H1 (cell line): Measurements from ENCODE around the gene GPR162. TPM values are rescaled to one million over a fixed set of nuclear protein-coding genes. Genes with fewer than 3 reads are reported as not detected.

Experiments used
- BACH1 ChIP-seq: IDR thresholded peaks from 2 replicates; pipeline ENCODE4 v1.6.1; 2012; ENCODE audit warnings: low read length, improper control_type of control experiment
- BRCA1 ChIP-seq: IDR thresholded peaks from 2 replicates; pipeline ENCODE4 v1.6.1; 2012; ENCODE audit warnings: low read depth, low read length, improper control_type of control experiment
- CBX5 ChIP-seq: fragments of 300-800, 300-1000 bp; sonication (generic); IDR thresholded peaks from 2 replicates; pipeline ENCODE4 v1.7.1; 2016; ENCODE audit warnings: antibody characterized with exemption, low read length, low read depth
- CEBPB ChIP-seq: IDR thresholded peaks from 2 replicates; pipeline ENCODE4 v1.6.1; 2012; ENCODE audit warnings: low read depth, low read length
- CREB1 ChIP-seq: IDR thresholded peaks from 2 replicates; pipeline ENCODE4 v1.6.1; 2012; ENCODE audit warnings: inconsistent platforms
- FOSL1 ChIP-seq: IDR thresholded peaks from 2 replicates; pipeline ENCODE4 v1.6.1; 2011; ENCODE audit warnings: mild to moderate bottlenecking, low read depth, low read length, moderate library complexity; ENCODE audit not compliant: insufficient read depth
- GTF2F1 ChIP-seq: IDR thresholded peaks from 2 replicates; pipeline ENCODE4 v1.6.1; 2012; ENCODE audit warnings: low read depth, low read length, improper control_type of control experiment, borderline replicate concordance
- KDM4A ChIP-seq: IDR thresholded peaks from one replicate; pipeline ENCODE4 v1.7.1; 2012; ENCODE audit warnings: low read depth, mild to moderate bottlenecking, moderate library complexity, low read length, inconsistent platforms; ENCODE audit not compliant: severe bottlenecking
- MAFK ChIP-seq: IDR thresholded peaks from 2 replicates; pipeline ENCODE4 v1.6.1; 2012; ENCODE audit warnings: low read depth, mild to moderate bottlenecking, improper control_type of control experiment, low read length
- PHF8 ChIP-seq: fragments of 200-600 bp; sonication (generic); conservative IDR thresholded peaks from 2 replicates; pipeline ENCODE4 v1.7.1; 2012; ENCODE audit warnings: low read depth, mild to moderate bottlenecking, inconsistent platforms, low read length, moderate library complexity
- POU5F1 ChIP-seq: IDR thresholded peaks from 2 replicates; pipeline ENCODE4 v1.6.1; 2011; ENCODE audit warnings: low read depth, mild to moderate bottlenecking, low read length, moderate library complexity
- RNF2 ChIP-seq: fragments of 200-900, 300-1000 bp; sonication (generic); IDR thresholded peaks from 2 replicates; pipeline ENCODE4 v1.7.1; 2016; ENCODE audit warnings: borderline replicate concordance, low read depth, mild to moderate bottlenecking, antibody characterized with exemption, low read length; ENCODE audit not compliant: poor library complexity, severe bottlenecking; ENCODE audit errors: missing control alignments
- SAP30 ChIP-seq: fragments of 300-600 bp; sonication (generic); IDR thresholded peaks from 2 replicates; pipeline ENCODE4 v1.7.1; 2012; ENCODE audit warnings: low read length, moderate library complexity, mild to moderate bottlenecking, inconsistent platforms; ENCODE audit not compliant: insufficient read depth, insufficient replicate concordance
- SIX5 ChIP-seq: IDR thresholded peaks from 2 replicates; pipeline ENCODE4 v1.6.1; 2011; ENCODE audit warnings: mild to moderate bottlenecking, low read depth, low read length
- SP4 ChIP-seq: IDR thresholded peaks from 2 replicates; pipeline ENCODE4 v1.6.1; 2012; ENCODE audit warnings: low read length, inconsistent platforms
- SUZ12 ChIP-seq: fragments of 200-600 bp; sonication (generic); IDR thresholded peaks from 2 replicates; pipeline ENCODE4 v1.6.1; 2012; ENCODE audit warnings: mild to moderate bottlenecking, inconsistent platforms, low read length, moderate library complexity, mixed read lengths
- TCF12 ChIP-seq: IDR thresholded peaks from 2 replicates; pipeline ENCODE4 v1.6.1; 2011; ENCODE audit warnings: low read depth, mild to moderate bottlenecking, low read length
- polyA plus RNA-seq, 7 experiments: library from polyadenylated mRNA; depleted of rRNA in 3 of 7; stranded (reverse) in 5 of 7; unstranded in 2 of 7; fragments of >200 nt in 5 of 7; fragments of 200-250 nt in 2 of 7; gene quantifications; 1 replicate in 5 of 7; 2 replicates in 1 of 7; 4 replicates in 1 of 7; pipeline versions ENCODE4 v1.2.1 to v1.2.3, GENCODE V29; 2011 to 2013; ENCODE audit warnings: missing spikeins in 2 of 7, mixed read lengths in 2 of 7
- total RNA-seq: library from RNA; stranded (reverse); fragmentation: NEBNext Ultra II Directional; extraction: Animal tissue kit (Norgen Biotek cat#: 25700); gene quantifications from 2 replicates; pipeline ENCODE4 v1.2.1, GENCODE V29; 2021
- TF ChIP-seq, protein P1 (sequence below), 3 experiments: IDR thresholded peaks; 1 replicate in 2 of 3; 2 replicates in 1 of 3; pipeline versions ENCODE4 v1.5.1 to v1.6.1; 2011; ENCODE audit warnings: low read length in 3 of 3, mild to moderate bottlenecking in 3 of 3, inconsistent platforms in 2 of 3, low read depth in 1 of 3, moderate library complexity in 1 of 3; ENCODE audit not compliant: insufficient read depth in 1 of 3; ENCODE audit errors: control extremely low read depth in 1 of 3
- TF ChIP-seq, protein P2 (sequence below): IDR thresholded peaks from 2 replicates; pipeline ENCODE4 v1.6.1; 2012; ENCODE audit warnings: low read length, inconsistent platforms

The GPR162 gene
- total and polyA plus RNA-seq, 2 of the 8 experiments (the other 6 are each of a cell fraction or from before 2014, with no cell fraction given): 7.3 to 8.8 TPM

DNA sequence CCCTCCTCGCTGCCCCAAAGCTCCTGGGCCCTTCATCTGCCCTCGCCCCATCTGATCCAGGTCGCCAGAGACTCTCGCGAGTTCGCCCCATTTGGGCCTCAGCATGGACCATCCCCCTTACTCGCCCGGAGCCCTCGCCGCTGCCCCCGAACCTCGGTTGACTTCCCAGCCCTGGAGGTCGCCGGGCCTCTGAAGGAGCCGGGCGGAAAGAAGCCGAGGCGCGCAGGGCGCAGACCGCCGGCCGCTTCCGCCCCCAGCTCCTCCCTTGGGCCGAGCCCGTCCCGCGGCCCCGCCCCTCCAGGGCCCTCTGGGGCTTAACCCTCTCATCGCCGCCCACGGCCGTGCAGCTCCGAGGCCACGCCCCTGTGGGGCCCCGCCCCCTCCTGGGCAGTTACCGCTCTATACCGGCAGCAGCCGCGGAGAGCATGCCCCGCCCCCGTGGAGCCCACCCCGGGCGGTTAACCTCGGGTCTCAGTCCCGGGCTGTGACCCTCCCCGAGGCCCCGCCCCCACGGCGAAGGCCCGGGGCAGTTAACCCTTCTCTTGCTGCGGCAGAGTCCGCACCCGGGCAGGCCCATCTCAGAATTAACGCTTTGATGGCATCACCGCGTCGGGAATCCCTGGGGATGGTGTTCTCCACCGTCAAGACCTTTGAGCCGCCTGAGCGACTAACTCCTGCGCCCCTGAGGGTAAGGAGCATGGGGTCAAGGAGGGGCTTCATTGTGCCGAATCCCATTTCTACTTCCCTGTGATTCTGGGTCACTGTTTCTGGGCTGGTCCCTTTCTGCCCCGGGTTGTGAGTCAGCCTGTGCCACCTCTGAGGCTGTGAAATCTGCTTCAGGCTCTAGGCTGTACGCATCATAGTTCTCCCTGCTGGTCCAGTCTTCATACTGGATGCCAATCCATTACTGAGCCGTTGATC, 51.7 kb downstream of the GPR162 start, which contains the start of gene SPSB2 (continued):
- TF ChIP-seq, protein P1, sequence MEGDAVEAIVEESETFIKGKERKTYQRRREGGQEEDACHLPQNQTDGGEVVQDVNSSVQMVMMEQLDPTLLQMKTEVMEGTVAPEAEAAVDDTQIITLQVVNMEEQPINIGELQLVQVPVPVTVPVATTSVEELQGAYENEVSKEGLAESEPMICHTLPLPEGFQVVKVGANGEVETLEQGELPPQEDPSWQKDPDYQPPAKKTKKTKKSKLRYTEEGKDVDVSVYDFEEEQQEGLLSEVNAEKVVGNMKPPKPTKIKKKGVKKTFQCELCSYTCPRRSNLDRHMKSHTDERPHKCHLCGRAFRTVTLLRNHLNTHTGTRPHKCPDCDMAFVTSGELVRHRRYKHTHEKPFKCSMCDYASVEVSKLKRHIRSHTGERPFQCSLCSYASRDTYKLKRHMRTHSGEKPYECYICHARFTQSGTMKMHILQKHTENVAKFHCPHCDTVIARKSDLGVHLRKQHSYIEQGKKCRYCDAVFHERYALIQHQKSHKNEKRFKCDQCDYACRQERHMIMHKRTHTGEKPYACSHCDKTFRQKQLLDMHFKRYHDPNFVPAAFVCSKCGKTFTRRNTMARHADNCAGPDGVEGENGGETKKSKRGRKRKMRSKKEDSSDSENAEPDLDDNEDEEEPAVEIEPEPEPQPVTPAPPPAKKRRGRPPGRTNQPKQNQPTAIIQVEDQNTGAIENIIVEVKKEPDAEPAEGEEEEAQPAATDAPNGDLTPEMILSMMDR (IDR thresholded peaks at IDR 0.05; ENCODE audit: control extremely low read depth in 1 of 3, insufficient read depth in 1 of 3, low read depth in 1 of 3, low read length in 3 of 3): no peak
- TF ChIP-seq RNF2: no peak
- TF ChIP-seq CREB1: peak; percentile 68
- no peak for TF ChIP-seq SUZ12
- TF ChIP-seq PHF8: peak; percentile 20
- TF ChIP-seq, protein P2, sequence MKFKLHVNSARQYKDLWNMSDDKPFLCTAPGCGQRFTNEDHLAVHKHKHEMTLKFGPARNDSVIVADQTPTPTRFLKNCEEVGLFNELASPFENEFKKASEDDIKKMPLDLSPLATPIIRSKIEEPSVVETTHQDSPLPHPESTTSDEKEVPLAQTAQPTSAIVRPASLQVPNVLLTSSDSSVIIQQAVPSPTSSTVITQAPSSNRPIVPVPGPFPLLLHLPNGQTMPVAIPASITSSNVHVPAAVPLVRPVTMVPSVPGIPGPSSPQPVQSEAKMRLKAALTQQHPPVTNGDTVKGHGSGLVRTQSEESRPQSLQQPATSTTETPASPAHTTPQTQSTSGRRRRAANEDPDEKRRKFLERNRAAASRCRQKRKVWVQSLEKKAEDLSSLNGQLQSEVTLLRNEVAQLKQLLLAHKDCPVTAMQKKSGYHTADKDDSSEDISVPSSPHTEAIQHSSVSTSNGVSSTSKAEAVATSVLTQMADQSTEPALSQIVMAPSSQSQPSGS: no peak
- TF ChIP-seq GTF2F1: no peak
- no peak for TF ChIP-seq SAP30
- no peak for TF ChIP-seq CEBPB
- TF ChIP-seq BACH1: 0 out of 2 replicates have a peak, but pooled peaks have one; percentile 14
- no peak for TF ChIP-seq CBX5
- no peak for TF ChIP-seq POU5F1
- TF ChIP-seq MAFK: no peak
- TF ChIP-seq KDM4A: peak; percentile 58
- TF ChIP-seq SP4: peak; percentile 71; the same call in 1 of the 2 replicates
- no peak for TF ChIP-seq BRCA1
- 0 out of 2 replicates have a peak, but pooled peaks have one; percentile 28 for TF ChIP-seq TCF12
- no peak for TF ChIP-seq SIX5
- no peak for TF ChIP-seq FOSL1
